HCT116 (cell line): ENCODE results near the gene KRTAP3-3. TPM values are rescaled to one million over a fixed set of nuclear protein-coding genes. Genes with fewer than 3 reads are reported as not detected.

Source experiments
- ATAC-seq: fragments of 200-7000 bp; cut with Tn5 transposase; 2 replicates; pipeline ENCODE4 v1.9.1; 2020; ENCODE audit warnings: mild to moderate bottlenecking, moderate library complexity
- BruUV-seq: library from RNA; stranded (reverse); fragments of 400-500 nt; replicated peaks from 2 replicates; lab custom pipeline; 2021; lab: Mats Ljungman, UMichigan
- CTCF ChIA-PET: fragments of 300-600 bp; sonication (Branson Sonifier 250); formaldehyde crosslinking; loops from one replicate; lab custom pipeline; 2021; ENCODE audit warnings: antibody characterized with exemption; lab: Charles Lee
- POLR2A ChIA-PET: fragments of 300-600, 350-600 bp; sonication (Branson Sonifier 250); formaldehyde crosslinking; loops from one replicate; lab custom pipeline; 2021; ENCODE audit warnings: antibody characterized with exemption; lab: Charles Lee
- RAD21 ChIA-PET, 2 experiments: fragments of 300-600 bp; sonication (Branson Sonifier 250); formaldehyde crosslinking; loops; one replicate each; lab custom pipeline; 2023; ENCODE audit warnings: low total read pairs in 2 of 2; ENCODE audit not compliant: uncharacterized antibody in 2 of 2, unreplicated experiment in 2 of 2, low non-redundant PET in 1 of 2; lab: Charles Lee
- DNase-seq: peaks from one replicate; pipeline ENCODE4 v3.0.0-alpha.2; 2010; ENCODE audit warnings: low read depth, low spot score
- H2AFZ ChIP-seq: fragments of 200-600 bp; shearing (Covaris generic), sonication (generic); 2 replicates; pipeline ENCODE4 v1.6.1; 2017; ENCODE audit warnings: low read depth, mixed run types, mixed read lengths, antibody characterized with exemption, low read length; ENCODE audit not compliant: poor library complexity, severe bottlenecking
- H3K27ac ChIP-seq: 2 replicates; pipeline ENCODE4 v1.5.1; 2012; ENCODE audit warnings: low read depth, low read length
- H3K27me3 ChIP-seq: fragments of 200-600 bp; sonication (generic); 2 replicates; pipeline ENCODE4 v1.6.1; 2016; ENCODE audit warnings: mixed run types, low read length, mixed read lengths; ENCODE audit not compliant: insufficient read depth
- H3K36me3 ChIP-seq, 2 experiments: fragments of 200-500 bp in 1 of 2; fragments of 200-600 bp in 1 of 2; sonication (Bioruptor generic) in 1 of 2; sonication (generic) in 1 of 2; 2 replicates each; pipeline versions ENCODE4 v1.5.1 to v1.6.1; 2014 to 2016; ENCODE audit warnings: low read length in 2 of 2, inconsistent platforms in 1 of 2, mixed read lengths in 1 of 2, mixed run types in 1 of 2; ENCODE audit not compliant: insufficient read depth in 2 of 2, control insufficient read depth in 1 of 2
- H3K4me1 ChIP-seq, 2 experiments: fragments of 200-600 bp in 1 of 2; sonication (generic) in 1 of 2; 2 replicates each; pipeline versions ENCODE4 v1.5.1 to v1.6.1; 2012 to 2017; ENCODE audit warnings: low read length in 2 of 2, inconsistent platforms in 1 of 2, mild to moderate bottlenecking in 1 of 2, mixed read lengths in 1 of 2, mixed run types in 1 of 2, moderate library complexity in 1 of 2; ENCODE audit not compliant: insufficient read depth in 2 of 2, control insufficient read depth in 1 of 2
- H3K4me2 ChIP-seq: fragments of 200-600 bp; sonication (generic); 2 replicates; pipeline ENCODE4 v1.6.1; 2017; ENCODE audit warnings: mixed run types, low read length, mixed read lengths
- H3K4me3 ChIP-seq, 2 experiments: fragments of 200-600 bp in 1 of 2; sonication (generic) in 1 of 2; replicated peaks in 1 of 2; 2 replicates each; pipeline ENCODE4 v1.5.1; 2011 to 2016; ENCODE audit warnings: low read length in 2 of 2, control low read depth in 1 of 2, low read depth in 1 of 2, mild to moderate bottlenecking in 1 of 2, mixed read lengths in 1 of 2, mixed run types in 1 of 2
- H3K79me2 ChIP-seq: fragments of 200-600 bp; sonication (generic); 2 replicates; pipeline ENCODE4 v1.6.1; 2017; ENCODE audit warnings: mild to moderate bottlenecking, mixed run types, low read length, moderate library complexity, mixed read lengths; ENCODE audit not compliant: insufficient read depth
- H3K9ac ChIP-seq: fragments of 200-600 bp; sonication (generic); 2 replicates; pipeline ENCODE4 v1.6.1; 2016; ENCODE audit warnings: low read length, mixed read lengths
- H3K9me2 ChIP-seq: fragments of 200-600 bp; sonication (generic), shearing (Covaris generic); 2 replicates; pipeline ENCODE4 v1.6.1; 2017; ENCODE audit warnings: mixed run types, mild to moderate bottlenecking, moderate library complexity; ENCODE audit not compliant: insufficient read depth
- H3K9me3 ChIP-seq, 2 experiments: fragments of 200-500 bp in 1 of 2; fragments of 200-600 bp in 1 of 2; sonication (Bioruptor generic) in 1 of 2; sonication (generic) in 1 of 2; 2 replicates each; pipeline ENCODE4 v1.6.1; 2014 to 2017; ENCODE audit warnings: low read length in 2 of 2, mixed read lengths in 2 of 2, inconsistent platforms in 1 of 2, low read depth in 1 of 2, mild to moderate bottlenecking in 1 of 2, mixed run types in 1 of 2, moderate library complexity in 1 of 2; ENCODE audit not compliant: control insufficient read depth in 1 of 2, insufficient read depth in 1 of 2
- H4K20me1 ChIP-seq: fragments of 200-600 bp; sonication (generic), shearing (Covaris generic); 2 replicates; pipeline ENCODE4 v1.6.1; 2017; ENCODE audit warnings: mixed run types, mild to moderate bottlenecking, moderate library complexity; ENCODE audit not compliant: insufficient read depth
- CBX3 ChIP-seq: IDR thresholded peaks from 2 replicates; pipeline ENCODE4 v1.6.1; 2012; ENCODE audit warnings: low read depth
- CEBPB ChIP-seq: IDR thresholded peaks from 2 replicates; pipeline ENCODE4 v1.6.1; 2012; ENCODE audit warnings: low read depth
- EGR1 ChIP-seq: IDR thresholded peaks from 2 replicates; pipeline ENCODE4 v1.6.1; 2012; ENCODE audit warnings: low read depth
- ELF1 ChIP-seq: IDR thresholded peaks from 2 replicates; pipeline ENCODE4 v1.6.1; 2012; ENCODE audit warnings: low read depth, borderline replicate concordance
- JUND ChIP-seq: IDR thresholded peaks from 2 replicates; pipeline ENCODE4 v1.6.1; 2012
- POLR2A ChIP-seq: IDR thresholded peaks from 2 replicates; pipeline ENCODE4 v1.7.0; 2011; ENCODE audit warnings: borderline replicate concordance; ENCODE audit not compliant: insufficient read depth, insufficient read length; ENCODE audit errors: extremely low read depth
- POLR2AphosphoS5 ChIP-seq: IDR thresholded peaks from 2 replicates; pipeline ENCODE4 v1.6.1; 2011; ENCODE audit warnings: mild to moderate bottlenecking, low read depth, low read length, moderate library complexity
- RAD21 ChIP-seq: IDR thresholded peaks from 2 replicates; pipeline ENCODE4 v1.6.1; 2012; ENCODE audit warnings: low read depth, mild to moderate bottlenecking
- SIN3A ChIP-seq: IDR thresholded peaks from 2 replicates; pipeline ENCODE4 v1.6.1; 2012; ENCODE audit warnings: low read depth
- SP1 ChIP-seq: IDR thresholded peaks from 2 replicates; pipeline ENCODE4 v1.6.1; 2012; ENCODE audit warnings: low read depth
- SRF ChIP-seq: IDR thresholded peaks from 2 replicates; pipeline ENCODE4 v1.6.1; 2012; ENCODE audit warnings: low read depth
- YY1 ChIP-seq: IDR thresholded peaks from 2 replicates; pipeline ENCODE4 v1.6.1; 2011; ENCODE audit warnings: low read length, low read depth, moderate library complexity, mild to moderate bottlenecking; ENCODE audit not compliant: insufficient replicate concordance; ENCODE audit errors: extremely low read depth
- ZNF274 ChIP-seq: fragments of 200-500 bp; sonication (Bioruptor generic); IDR thresholded peaks from 2 replicates; pipeline ENCODE4 v1.6.1; 2014; ENCODE audit warnings: mild to moderate bottlenecking, low read depth, low read length, inconsistent platforms
- intact Hi-C: fragments of 100-400 bp; cut with micrococcal nuclease; formaldehyde crosslinking; loops from 2 replicates; pipeline ENCODE4 v1.10.0; 2022
- total RNA-seq: library from RNA; stranded (reverse); gene quantifications from one replicate; pipeline ENCODE4 v1.2.1, GENCODE V29; 2021; ENCODE audit not compliant: unreplicated experiment
- TF ChIP-seq, protein P1 (sequence below): IDR thresholded peaks from 2 replicates; pipeline ENCODE4 v1.6.1; 2012; ENCODE audit warnings: low read depth
- TF ChIP-seq, protein P2 (sequence below): IDR thresholded peaks from 2 replicates; pipeline ENCODE4 v1.6.1; 2012
- TF ChIP-seq, protein P3 (sequence below), 3 experiments: fragments of 200-600 bp in 1 of 3; sonication (generic) in 1 of 3; IDR thresholded peaks in 2 of 3; conservative IDR thresholded peaks in 1 of 3; 2 replicates each; pipeline ENCODE4 v1.5.1; 2012 to 2017; ENCODE audit warnings: low read depth in 2 of 3, low read length in 2 of 3, antibody characterized with exemption in 1 of 3, borderline replicate concordance in 1 of 3, control low read depth in 1 of 3, mild to moderate bottlenecking in 1 of 3, mixed read lengths in 1 of 3, mixed run types in 1 of 3, moderate library complexity in 1 of 3; ENCODE audit not compliant: insufficient read depth in 1 of 3
- TF ChIP-seq, protein P4 (sequence below): IDR thresholded peaks from 2 replicates; pipeline ENCODE4 v1.6.1; 2011; ENCODE audit warnings: mild to moderate bottlenecking, low read length, moderate library complexity; ENCODE audit not compliant: insufficient replicate concordance; ENCODE audit errors: extremely low read depth

The KRTAP3-3 gene
- total RNA-seq, 1 experiment from 2014 or later = not detected

DNA sequence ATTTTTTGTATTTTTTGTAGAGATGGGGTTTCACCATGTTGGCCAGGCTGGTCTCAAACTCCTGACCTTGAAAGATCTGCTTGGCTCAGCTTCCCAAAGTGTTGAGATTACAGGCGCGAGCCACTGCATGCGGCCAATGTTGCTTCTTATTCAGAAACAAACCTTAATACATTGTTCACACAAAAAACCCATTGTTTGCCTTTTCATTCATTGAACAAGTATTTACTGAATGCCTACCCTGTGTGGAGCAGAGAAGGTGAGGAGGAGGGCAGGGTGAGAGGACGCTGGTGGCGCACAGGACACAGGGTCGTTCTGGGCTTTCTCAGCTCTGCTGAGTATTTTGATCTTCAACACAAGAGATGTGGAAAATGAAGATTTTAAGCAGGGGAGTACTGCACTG, 48.5 kb downstream of the KRTAP3-3 start (continued):
- TF ChIP-seq, protein P1, sequence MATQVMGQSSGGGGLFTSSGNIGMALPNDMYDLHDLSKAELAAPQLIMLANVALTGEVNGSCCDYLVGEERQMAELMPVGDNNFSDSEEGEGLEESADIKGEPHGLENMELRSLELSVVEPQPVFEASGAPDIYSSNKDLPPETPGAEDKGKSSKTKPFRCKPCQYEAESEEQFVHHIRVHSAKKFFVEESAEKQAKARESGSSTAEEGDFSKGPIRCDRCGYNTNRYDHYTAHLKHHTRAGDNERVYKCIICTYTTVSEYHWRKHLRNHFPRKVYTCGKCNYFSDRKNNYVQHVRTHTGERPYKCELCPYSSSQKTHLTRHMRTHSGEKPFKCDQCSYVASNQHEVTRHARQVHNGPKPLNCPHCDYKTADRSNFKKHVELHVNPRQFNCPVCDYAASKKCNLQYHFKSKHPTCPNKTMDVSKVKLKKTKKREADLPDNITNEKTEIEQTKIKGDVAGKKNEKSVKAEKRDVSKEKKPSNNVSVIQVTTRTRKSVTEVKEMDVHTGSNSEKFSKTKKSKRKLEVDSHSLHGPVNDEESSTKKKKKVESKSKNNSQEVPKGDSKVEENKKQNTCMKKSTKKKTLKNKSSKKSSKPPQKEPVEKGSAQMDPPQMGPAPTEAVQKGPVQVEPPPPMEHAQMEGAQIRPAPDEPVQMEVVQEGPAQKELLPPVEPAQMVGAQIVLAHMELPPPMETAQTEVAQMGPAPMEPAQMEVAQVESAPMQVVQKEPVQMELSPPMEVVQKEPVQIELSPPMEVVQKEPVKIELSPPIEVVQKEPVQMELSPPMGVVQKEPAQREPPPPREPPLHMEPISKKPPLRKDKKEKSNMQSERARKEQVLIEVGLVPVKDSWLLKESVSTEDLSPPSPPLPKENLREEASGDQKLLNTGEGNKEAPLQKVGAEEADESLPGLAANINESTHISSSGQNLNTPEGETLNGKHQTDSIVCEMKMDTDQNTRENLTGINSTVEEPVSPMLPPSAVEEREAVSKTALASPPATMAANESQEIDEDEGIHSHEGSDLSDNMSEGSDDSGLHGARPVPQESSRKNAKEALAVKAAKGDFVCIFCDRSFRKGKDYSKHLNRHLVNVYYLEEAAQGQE = no peak

DNA sequence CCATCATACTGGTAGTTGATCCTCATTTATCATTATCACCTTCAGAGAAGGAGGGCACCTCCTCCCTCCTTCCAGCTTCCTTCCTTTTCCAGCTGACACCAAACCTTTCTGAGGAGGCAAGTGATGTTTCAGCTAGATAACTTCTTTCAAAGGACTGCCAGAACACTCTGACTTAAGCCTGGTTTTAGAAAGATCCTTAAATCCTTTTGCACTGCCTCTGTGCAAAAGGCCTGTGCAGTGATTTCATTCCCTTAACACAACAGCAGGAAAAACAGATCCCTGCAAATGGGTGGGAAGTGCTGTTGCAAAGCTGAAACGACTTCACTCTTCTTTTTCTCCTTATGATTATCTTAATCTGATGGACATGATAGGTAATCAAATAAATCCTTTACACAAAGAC, 49.4 kb downstream of the KRTAP3-3 start:
- ATAC-seq (no peak), DNase-seq (no peak)
- H3K4me1 ChIP-seq = peaks cover 16 to 57% of the 10 kb centered on the region in 2 experiments
- H3K9me3 ChIP-seq = peaks cover 0 to 4% of the 10 kb centered on the region in 2 experiments; a peak in 1 of 4 replicates
- H3K4me3 ChIP-seq = no peak overlapping the region
- CTCF ChIA-PET = no interaction called here
- H3K9me2 ChIP-seq = no peaks in the 10 kb centered on the region
- no peaks in the 10 kb centered on the region for H4K20me1 ChIP-seq
- no peaks in the 10 kb centered on the region for H3K27me3 ChIP-seq
- H2AFZ ChIP-seq = peak overlapping the region; percentile 39
- RAD21 ChIA-PET = no interaction called here
- no peak overlapping the region for H3K4me2 ChIP-seq
- H3K9ac ChIP-seq = no peak overlapping the region
- TF ChIP-seq, protein P2, sequence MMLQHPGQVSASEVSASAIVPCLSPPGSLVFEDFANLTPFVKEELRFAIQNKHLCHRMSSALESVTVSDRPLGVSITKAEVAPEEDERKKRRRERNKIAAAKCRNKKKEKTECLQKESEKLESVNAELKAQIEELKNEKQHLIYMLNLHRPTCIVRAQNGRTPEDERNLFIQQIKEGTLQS = no peak
- TF ChIP-seq ELF1 = no peak
- no peak for TF ChIP-seq SP1
- TF ChIP-seq POLR2AphosphoS5 = no peak
- no peak for TF ChIP-seq EGR1
- TF ChIP-seq RAD21 = no peak
- TF ChIP-seq YY1 = no peak
- no peak for TF ChIP-seq ZNF274
- no peak for TF ChIP-seq CEBPB
- TF ChIP-seq, protein P3, sequence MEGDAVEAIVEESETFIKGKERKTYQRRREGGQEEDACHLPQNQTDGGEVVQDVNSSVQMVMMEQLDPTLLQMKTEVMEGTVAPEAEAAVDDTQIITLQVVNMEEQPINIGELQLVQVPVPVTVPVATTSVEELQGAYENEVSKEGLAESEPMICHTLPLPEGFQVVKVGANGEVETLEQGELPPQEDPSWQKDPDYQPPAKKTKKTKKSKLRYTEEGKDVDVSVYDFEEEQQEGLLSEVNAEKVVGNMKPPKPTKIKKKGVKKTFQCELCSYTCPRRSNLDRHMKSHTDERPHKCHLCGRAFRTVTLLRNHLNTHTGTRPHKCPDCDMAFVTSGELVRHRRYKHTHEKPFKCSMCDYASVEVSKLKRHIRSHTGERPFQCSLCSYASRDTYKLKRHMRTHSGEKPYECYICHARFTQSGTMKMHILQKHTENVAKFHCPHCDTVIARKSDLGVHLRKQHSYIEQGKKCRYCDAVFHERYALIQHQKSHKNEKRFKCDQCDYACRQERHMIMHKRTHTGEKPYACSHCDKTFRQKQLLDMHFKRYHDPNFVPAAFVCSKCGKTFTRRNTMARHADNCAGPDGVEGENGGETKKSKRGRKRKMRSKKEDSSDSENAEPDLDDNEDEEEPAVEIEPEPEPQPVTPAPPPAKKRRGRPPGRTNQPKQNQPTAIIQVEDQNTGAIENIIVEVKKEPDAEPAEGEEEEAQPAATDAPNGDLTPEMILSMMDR (IDR thresholded peaks at IDR 0.05 in 2 of 3, conservative IDR thresholded peaks at IDR 0.05 in 1 of 3; ENCODE audit: borderline replicate concordance in 1 of 3, insufficient read depth in 1 of 3, low read depth in 2 of 3, low read length in 2 of 3) = no peak
- no peak for TF ChIP-seq CBX3
- TF ChIP-seq, protein P4, sequence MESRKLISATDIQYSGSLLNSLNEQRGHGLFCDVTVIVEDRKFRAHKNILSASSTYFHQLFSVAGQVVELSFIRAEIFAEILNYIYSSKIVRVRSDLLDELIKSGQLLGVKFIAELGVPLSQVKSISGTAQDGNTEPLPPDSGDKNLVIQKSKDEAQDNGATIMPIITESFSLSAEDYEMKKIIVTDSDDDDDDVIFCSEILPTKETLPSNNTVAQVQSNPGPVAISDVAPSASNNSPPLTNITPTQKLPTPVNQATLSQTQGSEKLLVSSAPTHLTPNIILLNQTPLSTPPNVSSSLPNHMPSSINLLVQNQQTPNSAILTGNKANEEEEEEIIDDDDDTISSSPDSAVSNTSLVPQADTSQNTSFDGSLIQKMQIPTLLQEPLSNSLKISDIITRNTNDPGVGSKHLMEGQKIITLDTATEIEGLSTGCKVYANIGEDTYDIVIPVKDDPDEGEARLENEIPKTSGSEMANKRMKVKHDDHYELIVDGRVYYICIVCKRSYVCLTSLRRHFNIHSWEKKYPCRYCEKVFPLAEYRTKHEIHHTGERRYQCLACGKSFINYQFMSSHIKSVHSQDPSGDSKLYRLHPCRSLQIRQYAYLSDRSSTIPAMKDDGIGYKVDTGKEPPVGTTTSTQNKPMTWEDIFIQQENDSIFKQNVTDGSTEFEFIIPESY = no peak
- TF ChIP-seq POLR2A = no peak
- no peak for TF ChIP-seq JUND
- TF ChIP-seq SIN3A = no peak
- no peak for TF ChIP-seq SRF
- POLR2A ChIA-PET = no interaction called here
- no peak overlapping the region for H3K27ac ChIP-seq
- no TSS peak for BruUV-seq
- intact Hi-C loops = no loop called here
- no peaks in the 10 kb centered on the region for H3K79me2 ChIP-seq
- 0 out of 4 replicates have a peak, but pooled peaks cover 0 to 10% of the 10 kb centered on the region in 2 experiments for H3K36me3 ChIP-seq
